DOHH2 (cell line): Measurements from ENCODE around the gene DPAGT1.
A peak's percentile ranks its signal among the peaks of the same experiment; 100 is the strongest.

Source experiments
- H3F3A ChIP-seq: fragments of 200-600 bp; sonication (generic), shearing (Covaris generic); 2 replicates; pipeline ENCODE4 v1.6.0; 2016; ENCODE audit warnings: antibody characterized with exemption, mild to moderate bottlenecking; ENCODE audit not compliant: control insufficient read depth, insufficient read depth
- H3K27ac ChIP-seq: fragments of 200-600 bp; sonication (generic); 2 replicates; pipeline ENCODE4 v1.5.1; 2014; ENCODE audit warnings: low read depth, mild to moderate bottlenecking, low read length, moderate library complexity
- H3K27me3 ChIP-seq: fragments of 200-600 bp; sonication (generic); 2 replicates; pipeline ENCODE4 v1.6.1; 2014; ENCODE audit warnings: mild to moderate bottlenecking, low read length, mixed read lengths; ENCODE audit not compliant: control insufficient read depth
- H3K36me3 ChIP-seq: fragments of 200-600 bp; sonication (generic); 2 replicates; pipeline ENCODE4 v1.6.1; 2014; ENCODE audit warnings: mild to moderate bottlenecking, low read length, moderate library complexity, mixed read lengths; ENCODE audit not compliant: control insufficient read depth
- H3K4me1 ChIP-seq: fragments of 200-600 bp; sonication (generic); 2 replicates; pipeline ENCODE4 v1.6.1; 2014; ENCODE audit warnings: mild to moderate bottlenecking, low read length, mixed read lengths; ENCODE audit not compliant: control insufficient read depth
- H3K4me2 ChIP-seq: fragments of 200-600 bp; sonication (generic); 2 replicates; pipeline ENCODE4 v1.6.0; 2014; ENCODE audit warnings: mild to moderate bottlenecking, low read length, moderate library complexity
- H3K4me3 ChIP-seq: fragments of 200-600 bp; sonication (generic); 2 replicates; pipeline ENCODE4 v1.5.1; 2014; ENCODE audit warnings: mild to moderate bottlenecking, low read length, mixed read lengths
- H3K79me2 ChIP-seq: fragments of 200-600 bp; sonication (generic); 2 replicates; pipeline ENCODE4 v1.6.1; 2014; ENCODE audit warnings: mild to moderate bottlenecking, low read length, mixed read lengths; ENCODE audit not compliant: control insufficient read depth
- H3K9me2 ChIP-seq: fragments of 200-600 bp; sonication (generic); replicated peaks from 2 replicates; pipeline ENCODE4 v1.6.1; 2014; ENCODE audit warnings: mild to moderate bottlenecking, low read length, mixed read lengths; ENCODE audit not compliant: control insufficient read depth
- H3K9me3 ChIP-seq: fragments of 200-600 bp; sonication (generic); 2 replicates; pipeline ENCODE4 v1.6.1; 2014; ENCODE audit warnings: antibody characterized with exemption, low read length, mixed read lengths; ENCODE audit not compliant: control insufficient read depth, insufficient read depth
- H4K20me1 ChIP-seq: fragments of 200-600 bp; sonication (generic); 2 replicates; pipeline ENCODE4 v1.6.0; 2014; ENCODE audit warnings: low read depth, mild to moderate bottlenecking, antibody characterized with exemption, low read length, moderate library complexity; ENCODE audit not compliant: control insufficient read depth, insufficient read depth
- CTCF ChIP-seq: fragments of 200-600 bp; sonication (generic); IDR thresholded peaks from one replicate; pipeline ENCODE4 v1.5.1; 2014; ENCODE audit warnings: antibody characterized with exemption, mild to moderate bottlenecking, low read depth, low read length; ENCODE audit not compliant: poor library complexity, severe bottlenecking
- EZH2phosphoT487 ChIP-seq: fragments of 200-600 bp; sonication (generic); IDR thresholded peaks from 2 replicates; pipeline ENCODE4 v1.6.1; 2017; ENCODE audit warnings: borderline replicate concordance, mild to moderate bottlenecking, antibody characterized with exemption, low read length, moderate library complexity, mixed read lengths

Gene DPAGT1

DNA sequence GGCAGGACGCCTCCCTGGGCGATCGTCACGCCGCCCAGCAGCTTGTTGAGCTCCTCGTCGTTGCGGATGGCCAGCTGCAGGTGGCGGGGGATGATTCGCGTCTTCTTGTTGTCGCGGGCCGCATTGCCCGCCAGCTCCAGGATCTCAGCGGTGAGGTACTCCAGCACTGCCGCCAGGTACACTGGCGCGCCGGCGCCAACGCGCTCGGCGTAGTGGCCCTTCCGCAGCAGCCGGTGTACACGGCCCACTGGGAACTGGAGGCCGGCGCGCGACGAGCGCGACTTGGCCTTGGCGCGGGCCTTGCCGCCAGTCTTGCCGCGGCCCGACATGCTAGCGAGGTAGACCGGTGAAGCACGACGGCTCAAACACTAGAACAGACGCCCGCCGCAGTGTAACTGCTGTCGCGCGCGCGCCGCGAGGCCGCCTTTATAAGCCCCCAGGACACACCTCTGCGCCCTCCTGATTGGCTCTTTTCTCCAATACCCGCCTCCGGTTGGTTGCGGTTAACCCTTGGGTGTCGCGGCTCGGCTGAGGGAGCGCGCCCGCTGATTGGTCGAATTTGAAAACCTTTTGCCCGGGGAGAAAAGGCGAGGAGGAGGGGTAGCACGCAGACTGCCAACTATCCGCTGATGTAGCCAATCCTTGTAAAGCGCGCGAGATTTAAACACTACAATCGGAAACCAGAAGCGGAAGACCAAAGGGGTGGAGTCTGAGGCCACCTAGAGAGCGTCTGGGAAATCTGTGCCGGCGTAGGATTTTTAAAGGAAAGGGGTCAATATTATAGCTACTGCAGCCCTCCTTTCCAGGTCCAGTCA is 6.4 kb downstream of the DPAGT1 start:
- Histone ChIP-seq H3K9me2 (no peaks in the 10 kb centered on the region), H3K27ac (peak overlapping the region; percentile 82), H3K9me3 (no peaks in the 10 kb centered on the region), H3K79me2 (peaks cover 70% of the 10 kb centered on the region), H3K36me3 (peaks cover 78% of the 10 kb centered on the region), H3K4me2 (peak overlapping the region; percentile 90), H3K4me1 (peaks cover 78% of the 10 kb centered on the region), H3K4me3 (peak overlapping the region; percentile 88), H3K27me3 (no peaks in the 10 kb centered on the region), H3F3A (peaks cover 49% of the 10 kb centered on the region), H4K20me1 (peaks cover 13% of the 10 kb centered on the region)
- TF ChIP-seq EZH2phosphoT487 (no peak), CTCF (peak; percentile 6)

DNA sequence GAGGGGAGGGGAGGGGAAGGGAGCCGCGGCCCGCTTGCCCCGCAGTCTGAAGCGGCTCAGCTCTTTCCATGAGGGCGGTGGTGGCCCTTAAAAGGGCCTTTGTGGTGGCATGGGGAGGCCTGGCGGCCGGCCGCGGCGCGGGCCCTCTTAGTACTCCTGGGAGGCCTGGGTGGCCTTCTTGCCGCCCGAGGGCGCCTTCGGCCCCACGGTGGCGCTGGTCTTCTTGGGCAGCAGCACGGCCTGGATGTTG is 6.9 kb downstream of the DPAGT1 start:
- Histone ChIP-seq H3K4me2 (peak overlapping the region; percentile 90), H3K27ac (peak overlapping the region; percentile 82), H3F3A (peaks cover 50% of the 10 kb centered on the region), H3K9me2 (no peaks in the 10 kb centered on the region), H3K36me3 (peaks cover 80% of the 10 kb centered on the region), H3K79me2 (peaks cover 65% of the 10 kb centered on the region), H3K27me3 (no peaks in the 10 kb centered on the region), H3K4me1 (peaks cover 78% of the 10 kb centered on the region), H3K9me3 (no peaks in the 10 kb centered on the region), H4K20me1 (peaks cover 16% of the 10 kb centered on the region), H3K4me3 (peak overlapping the region; percentile 88)
- TF ChIP-seq EZH2phosphoT487: no peak
- TF ChIP-seq CTCF: peak; percentile 61

GRCh38 chr11:119093942-119094815 is 7.5 kb downstream of the DPAGT1 start:
- peaks cover 63% of the 10 kb centered on the region for H3K79me2 ChIP-seq
- peaks cover 79% of the 10 kb centered on the region for H3K4me1 ChIP-seq
- H4K20me1 ChIP-seq: peaks cover 17% of the 10 kb centered on the region
- peaks cover 80% of the 10 kb centered on the region for H3K36me3 ChIP-seq
- peak overlapping the region; percentile 82 for H3K27ac ChIP-seq
- peaks cover 51% of the 10 kb centered on the region for H3F3A ChIP-seq
- H3K4me3 ChIP-seq: peak overlapping the region; percentile 88
- H3K9me2 ChIP-seq: no peaks in the 10 kb centered on the region
- no peaks in the 10 kb centered on the region for H3K27me3 ChIP-seq
- peak overlapping the region; percentile 90 for H3K4me2 ChIP-seq
- TF ChIP-seq EZH2phosphoT487 (no peak), CTCF (no peak)
- H3K9me3 ChIP-seq: no peaks in the 10 kb centered on the region
